Spleen (tissue), 11 donors: ENCODE measurements around the gene DNM3. TPM values are rescaled to one million over a fixed set of nuclear protein-coding genes. Genes with fewer than 3 reads are reported as not detected.

ENCODE experiments used
- DNase-seq: peaks from one replicate; pipeline ENCODE4 v3.0.0-alpha.2; 2020
- H3K27ac ChIP-seq, 8 donors: fragments of 200-600 bp; sonication (generic) in 7 of 8; 1 replicate in 4 of 8; 2 replicates in 4 of 8; pipeline versions ENCODE4 v1.5.0 to v1.8.0; 2016 to 2021; ENCODE audit warnings: inconsistent platforms in 4 of 8, mild to moderate bottlenecking in 4 of 8, moderate library complexity in 1 of 8
- H3K27me3 ChIP-seq, 7 donors: fragments of 200-600 bp; sonication (generic) in 6 of 7; replicated peaks in 1 of 7; 1 replicate in 4 of 7; 2 replicates in 3 of 7; pipeline versions ENCODE4 v1.5.0 to v1.8.0; 2016 to 2021; ENCODE audit warnings: inconsistent platforms in 3 of 7, mild to moderate bottlenecking in 1 of 7
- H3K36me3 ChIP-seq, 6 donors: fragments of 200-600 bp; sonication (generic) in 5 of 6; 1 replicate in 4 of 6; 2 replicates in 2 of 6; pipeline versions ENCODE4 v1.5.0 to v1.8.0; 2016 to 2021; ENCODE audit warnings: inconsistent platforms in 2 of 6
- H3K4me1 ChIP-seq, 6 donors: fragments of 200-600 bp; sonication (generic) in 5 of 6; 1 replicate in 3 of 6; 2 replicates in 3 of 6; pipeline versions ENCODE4 v1.5.0 to v1.8.0; 2016 to 2021; ENCODE audit warnings: inconsistent platforms in 3 of 6
- H3K4me3 ChIP-seq, 8 donors: fragments of 200-600 bp; sonication (generic) in 7 of 8; 1 replicate in 4 of 8; 2 replicates in 4 of 8; pipeline versions ENCODE4 v1.5.0 to v1.8.0; 2016 to 2021; ENCODE audit warnings: inconsistent platforms in 4 of 8, mild to moderate bottlenecking in 4 of 8, moderate library complexity in 2 of 8
- H3K9me3 ChIP-seq, 8 donors: fragments of 200-600 bp; sonication (generic) in 7 of 8; 1 replicate in 4 of 8; 2 replicates in 4 of 8; pipeline versions ENCODE4 v1.5.0 to v1.8.0; 2016 to 2021; ENCODE audit warnings: inconsistent platforms in 4 of 8
- POLR2A ChIP-seq, 3 donors: fragments of 450-650 bp; IDR thresholded peaks; one replicate each; pipeline ENCODE4 v1.5.1; 2017; ENCODE audit warnings: antibody characterized with exemption in 3 of 3, mild to moderate bottlenecking in 1 of 3
- POLR2AphosphoS5 ChIP-seq, 3 donors: sonication (generic); formaldehyde crosslinking; IDR thresholded peaks; one replicate each; pipeline ENCODE4 v1.5.1; 2017; ENCODE audit warnings: antibody characterized with exemption in 3 of 3
- whole genome bisulfite sequencing, 5 donors: extraction: QIAGEN DNeasy Blood & Tissue Kit in 3 of 5; methylation state at CpG; one replicate each; pipeline versions ENCODE4 v1.1.5 to v1.1.7; 2013 to 2018; 5-methylcytosine and 5-hydroxymethylcytosine counted together
- intact Hi-C: fragments of 100-400 bp; cut with DNase I; formaldehyde crosslinking; loops from one replicate; pipeline ENCODE4 v1.15.0; 2023; ENCODE audit warnings: low total_unique reads
- polyA plus RNA-seq, 3 donors: library from polyadenylated mRNA; stranded (reverse); fragments of 200-250 nt; gene quantifications; one replicate each; pipeline ENCODE4 v1.2.1, GENCODE V29; 2013
- total RNA-seq, 7 donors: library from RNA; depleted of rRNA in 3 of 7; stranded (reverse); fragments of >200 nt in 3 of 7; fragmentation: NEBNext Ultra II Directional in 4 of 7; extraction: Animal tissue kit (Norgen Biotek cat#: 25700) in 4 of 7; gene quantifications; one replicate each; pipeline versions ENCODE4 v1.1.0 to v1.2.1, GENCODE V29; 2016 to 2021
- TF ChIP-seq, protein P1 (sequence below), 11 experiments: fragments of 200-600 bp in 7 of 11; fragments of 450-650 bp in 4 of 11; sonication (generic) in 4 of 11; IDR thresholded peaks in 8 of 11; conservative IDR thresholded peaks in 3 of 11; 1 replicate in 7 of 11; 2 replicates in 4 of 11; pipeline versions ENCODE4 v1.4.0 to v1.8.0; 2016 to 2021; ENCODE audit warnings: antibody characterized with exemption in 11 of 11, inconsistent platforms in 4 of 11, mild to moderate bottlenecking in 1 of 11
- donor health status: healthy with polysubstance abuse.
- donor health status: DM: no; HTN: no; CAD: no; lungs with moderate emphysema.
- donor health status: DM: no; HTN: no; CAD: no.
- donor health status: Bipolar disorder and iron deficiency.
- donor health status: healthy.
- donor health status: DM: no; HTN: no; CAD: no.
- donor health status: DM: yes; HTN: yes; CAD: no.

Gene DNM3
- total and polyA plus RNA-seq, 10 donors, result 0.61 to 10.2 (median 4.9) TPM

DNA sequence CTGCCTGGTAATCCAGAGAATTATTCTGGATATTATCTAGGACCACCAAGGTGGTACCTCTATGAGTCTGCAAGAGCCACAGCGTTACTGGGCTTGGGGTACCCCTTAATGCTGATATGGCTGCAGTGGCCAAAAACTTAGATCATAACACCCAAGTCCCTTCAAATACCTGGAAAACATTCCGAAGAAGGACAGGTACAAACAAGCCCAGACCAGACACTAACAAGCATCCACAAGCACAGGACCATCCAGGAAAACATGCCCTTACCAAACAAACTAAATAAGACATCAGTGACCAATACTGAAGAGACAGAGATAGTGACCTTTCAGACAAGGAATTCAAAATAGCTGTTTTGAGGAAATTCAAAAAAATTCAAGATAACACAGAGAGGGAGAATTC is 582.0 kb downstream of the DNM3 start:
- no peaks in the 10 kb centered on the region for H3K27me3 ChIP-seq
- H3K4me3 ChIP-seq, result no peak overlapping the region
- DNase-seq, result no peak
- H3K36me3 ChIP-seq, result no peaks in the 10 kb centered on the region
- peaks cover 0 to 14% (median 10%) of the 10 kb centered on the region in 6 donors for H3K4me1 ChIP-seq
- intact Hi-C loops, result no loop called here
- no peak for TF ChIP-seq POLR2AphosphoS5 (IDR thresholded peaks at IDR 0.05)
- no peak for TF ChIP-seq POLR2A (IDR thresholded peaks at IDR 0.05)
- TF ChIP-seq, protein P1, sequence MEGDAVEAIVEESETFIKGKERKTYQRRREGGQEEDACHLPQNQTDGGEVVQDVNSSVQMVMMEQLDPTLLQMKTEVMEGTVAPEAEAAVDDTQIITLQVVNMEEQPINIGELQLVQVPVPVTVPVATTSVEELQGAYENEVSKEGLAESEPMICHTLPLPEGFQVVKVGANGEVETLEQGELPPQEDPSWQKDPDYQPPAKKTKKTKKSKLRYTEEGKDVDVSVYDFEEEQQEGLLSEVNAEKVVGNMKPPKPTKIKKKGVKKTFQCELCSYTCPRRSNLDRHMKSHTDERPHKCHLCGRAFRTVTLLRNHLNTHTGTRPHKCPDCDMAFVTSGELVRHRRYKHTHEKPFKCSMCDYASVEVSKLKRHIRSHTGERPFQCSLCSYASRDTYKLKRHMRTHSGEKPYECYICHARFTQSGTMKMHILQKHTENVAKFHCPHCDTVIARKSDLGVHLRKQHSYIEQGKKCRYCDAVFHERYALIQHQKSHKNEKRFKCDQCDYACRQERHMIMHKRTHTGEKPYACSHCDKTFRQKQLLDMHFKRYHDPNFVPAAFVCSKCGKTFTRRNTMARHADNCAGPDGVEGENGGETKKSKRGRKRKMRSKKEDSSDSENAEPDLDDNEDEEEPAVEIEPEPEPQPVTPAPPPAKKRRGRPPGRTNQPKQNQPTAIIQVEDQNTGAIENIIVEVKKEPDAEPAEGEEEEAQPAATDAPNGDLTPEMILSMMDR (IDR thresholded peaks at IDR 0.05 in 8 of 11, conservative IDR thresholded peaks at IDR 0.05 in 3 of 11), result no peak
- WGBS, 5 donors, result 94 to 98% (median 95%) methylated on average over 2 of the region's 2 CpGs
- H3K9me3 ChIP-seq, result no peaks in the 10 kb centered on the region
- H3K27ac ChIP-seq, result no peak overlapping the region

DNA sequence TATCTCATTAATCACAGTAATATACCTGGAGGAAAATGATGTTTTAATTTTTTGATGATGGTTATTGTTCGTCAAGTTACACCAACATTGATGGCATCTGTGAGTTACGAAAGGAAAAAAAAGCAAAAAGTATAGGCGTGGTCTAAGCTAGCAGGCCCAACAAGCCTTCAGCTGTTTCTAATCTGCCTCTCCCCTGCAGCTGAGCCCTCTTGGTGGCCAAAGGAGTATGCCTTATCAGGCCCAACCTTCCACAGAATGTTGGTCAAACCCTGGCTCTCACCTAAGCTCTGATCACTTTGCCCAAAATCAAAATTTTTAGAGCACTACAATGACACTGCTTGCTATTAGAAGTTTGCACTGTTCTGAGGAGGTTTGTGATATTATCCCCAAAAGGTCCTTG is 584.0 kb downstream of the DNM3 start:
- Histone ChIP-seq H3K4me3 (no peak overlapping the region), H3K4me1 (peaks cover 0 to 21% (median 10%) of the 10 kb centered on the region in 6 donors), H3K9me3 (no peaks in the 10 kb centered on the region), H3K36me3 (no peaks in the 10 kb centered on the region), H3K27me3 (no peaks in the 10 kb centered on the region), H3K27ac (no peak overlapping the region)
- no peak for DNase-seq
- WGBS, 5 donors, result 90 to 97% (median 91%) methylated on average over 3 of the region's 3 CpGs
- intact Hi-C loops, result no loop called here
- TF ChIP-seq, protein P1 (IDR thresholded peaks at IDR 0.05 in 8 of 11, conservative IDR thresholded peaks at IDR 0.05 in 3 of 11), result no peak
- TF ChIP-seq POLR2AphosphoS5 (IDR thresholded peaks at IDR 0.05) (no peak), POLR2A (IDR thresholded peaks at IDR 0.05) (no peak)

DNA sequence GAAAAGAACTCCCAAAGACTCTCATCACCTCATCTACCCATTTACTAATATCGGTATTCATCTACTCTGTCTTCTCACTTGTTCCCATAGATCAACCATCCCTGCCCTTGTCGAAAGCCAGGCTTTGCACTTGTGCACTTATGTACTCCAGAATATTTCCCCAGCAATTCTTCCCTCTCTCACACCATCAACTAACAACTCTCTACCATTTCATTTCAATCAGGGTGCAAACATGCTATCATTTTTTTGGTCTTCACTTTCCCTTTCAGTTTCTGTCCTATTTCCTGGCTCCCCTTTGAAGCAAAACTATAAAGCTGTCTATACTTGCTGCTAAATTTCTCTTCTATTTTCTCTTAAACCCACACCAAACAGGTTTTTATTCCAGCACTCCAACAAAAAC is 585.9 kb downstream of the DNM3 start:
- Histone ChIP-seq H3K27ac (peak overlapping the region in 4 of 8 donors; percentile 20 to 40 (median 23)), H3K27me3 (no peaks in the 10 kb centered on the region), H3K4me3 (no peak overlapping the region), H3K36me3 (peaks cover 0 to 9% (median 0%) of the 10 kb centered on the region in 6 donors), H3K4me1 (peaks cover 0 to 34% (median 10%) of the 10 kb centered on the region in 6 donors), H3K9me3 (no peaks in the 10 kb centered on the region)
- DNase-seq, result no peak
- intact Hi-C loops, result no loop called here
- 88 to 95% (median 94%) methylated on average over 2 of the region's 2 CpGs for WGBS, 5 donors
- no peak for TF ChIP-seq POLR2A (IDR thresholded peaks at IDR 0.05)
- no peak for TF ChIP-seq POLR2AphosphoS5 (IDR thresholded peaks at IDR 0.05)

DNA sequence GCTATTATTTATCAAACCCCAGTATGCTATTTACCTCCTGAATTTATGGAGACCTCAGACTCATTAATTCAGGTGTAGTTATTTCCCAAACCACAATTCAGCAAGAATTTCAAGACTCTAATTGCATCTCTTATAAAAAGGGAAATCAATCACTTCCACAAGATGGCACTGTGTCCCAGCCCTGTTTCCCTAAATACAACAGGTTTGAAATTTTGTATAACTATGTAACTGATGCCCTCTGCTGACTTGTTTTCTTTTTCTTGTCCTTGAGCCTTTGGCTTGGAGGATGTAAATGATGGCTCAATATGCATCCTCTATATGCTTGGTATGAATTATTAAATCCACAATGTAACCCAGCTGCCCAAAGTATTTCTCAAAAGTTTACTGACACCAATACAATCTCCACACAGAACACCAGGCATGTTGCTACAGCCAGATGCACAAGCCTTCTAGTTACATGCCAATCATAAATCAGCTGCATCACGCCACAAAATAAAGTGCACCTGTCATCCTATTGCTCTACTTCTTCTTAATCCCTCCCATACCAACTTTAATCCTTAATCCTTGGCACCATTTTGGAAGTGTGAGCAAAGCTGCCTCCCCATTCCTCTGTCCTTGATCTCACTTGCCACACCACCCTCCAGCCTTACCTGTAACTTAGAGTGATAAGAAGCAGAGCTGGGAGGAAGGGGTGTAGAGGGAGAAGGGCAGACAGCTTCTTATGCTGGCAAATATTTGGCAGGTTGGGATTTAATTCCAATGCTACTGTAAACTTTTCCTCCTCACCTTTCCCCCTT is 588.2 kb downstream of the DNM3 start:
- Histone ChIP-seq H3K9me3 (no peaks in the 10 kb centered on the region), H3K4me1 (peaks cover 0 to 34% (median 10%) of the 10 kb centered on the region in 6 donors), H3K4me3 (no peak overlapping the region), H3K36me3 (peaks cover 0 to 9% (median 0%) of the 10 kb centered on the region in 6 donors), H3K27ac (no peak overlapping the region), H3K27me3 (no peaks in the 10 kb centered on the region)
- no peak for TF ChIP-seq POLR2A (IDR thresholded peaks at IDR 0.05)
- TF ChIP-seq, protein P1 (IDR thresholded peaks at IDR 0.05 in 8 of 11, conservative IDR thresholded peaks at IDR 0.05 in 3 of 11), result peak in 9 of 11 experiments; percentile 35 to 73 (median 61)
- no peak for DNase-seq
- intact Hi-C loops, result no loop called here
- 87 to 100% (median 92%) methylated on average over 1 of the region's 1 CpG for WGBS, 5 donors
